Mesothelial cell of epicardium (in vitro differentiated cells): ENCODE results near the gene ZNF30. TPM values are rescaled to one million over a fixed set of nuclear protein-coding genes. Genes with fewer than 3 reads are reported as not detected.
"Not testable (repeated sequence)": the region's sequence is repeated elsewhere in the genome, so short reads cannot be mapped to it uniquely, and the experiment has no call there.

ENCODE experiments used
- DNase-seq, 2 experiments: peaks; one replicate each; pipeline ENCODE4 v3.0.0; 2021; ENCODE audit warnings: low spot score in 2 of 2; ENCODE audit not compliant: unreplicated experiment in 2 of 2
- H3K27ac Mint-ChIP-seq: 2 replicates; pipeline ENCODE4 v1.8.0; 2021; ENCODE audit warnings: mixed read lengths
- H3K27me3 Mint-ChIP-seq: 2 replicates; pipeline ENCODE4 v1.8.0; 2021; ENCODE audit warnings: low read depth, mixed read lengths
- H3K36me3 Mint-ChIP-seq: 2 replicates; pipeline ENCODE4 v1.8.0; 2021; ENCODE audit warnings: mixed read lengths
- H3K4me1 Mint-ChIP-seq: 2 replicates; pipeline ENCODE4 v1.8.0; 2021; ENCODE audit warnings: mixed read lengths
- H3K4me3 Mint-ChIP-seq: 2 replicates; pipeline ENCODE4 v1.8.0; 2021; ENCODE audit warnings: mild to moderate bottlenecking, moderate library complexity, mixed read lengths
- H3K9me3 Mint-ChIP-seq: 2 replicates; pipeline ENCODE4 v1.8.0; 2021; ENCODE audit warnings: mixed read lengths
- total RNA-seq: library from RNA; stranded (reverse); gene quantifications from 3 replicates; pipeline ENCODE4 v1.2.1, GENCODE V29; 2021
- TF ChIP-seq, protein P1 (sequence below): fragments of 200-600 bp; sonication (generic); IDR thresholded peaks from one replicate; pipeline ENCODE4 v1.5.0; 2021; ENCODE audit warnings: antibody characterized with exemption; ENCODE audit not compliant: unreplicated experiment

Gene ZNF30
- total RNA-seq, 1 donor from 2014 or later: 5.8 TPM

DNA sequence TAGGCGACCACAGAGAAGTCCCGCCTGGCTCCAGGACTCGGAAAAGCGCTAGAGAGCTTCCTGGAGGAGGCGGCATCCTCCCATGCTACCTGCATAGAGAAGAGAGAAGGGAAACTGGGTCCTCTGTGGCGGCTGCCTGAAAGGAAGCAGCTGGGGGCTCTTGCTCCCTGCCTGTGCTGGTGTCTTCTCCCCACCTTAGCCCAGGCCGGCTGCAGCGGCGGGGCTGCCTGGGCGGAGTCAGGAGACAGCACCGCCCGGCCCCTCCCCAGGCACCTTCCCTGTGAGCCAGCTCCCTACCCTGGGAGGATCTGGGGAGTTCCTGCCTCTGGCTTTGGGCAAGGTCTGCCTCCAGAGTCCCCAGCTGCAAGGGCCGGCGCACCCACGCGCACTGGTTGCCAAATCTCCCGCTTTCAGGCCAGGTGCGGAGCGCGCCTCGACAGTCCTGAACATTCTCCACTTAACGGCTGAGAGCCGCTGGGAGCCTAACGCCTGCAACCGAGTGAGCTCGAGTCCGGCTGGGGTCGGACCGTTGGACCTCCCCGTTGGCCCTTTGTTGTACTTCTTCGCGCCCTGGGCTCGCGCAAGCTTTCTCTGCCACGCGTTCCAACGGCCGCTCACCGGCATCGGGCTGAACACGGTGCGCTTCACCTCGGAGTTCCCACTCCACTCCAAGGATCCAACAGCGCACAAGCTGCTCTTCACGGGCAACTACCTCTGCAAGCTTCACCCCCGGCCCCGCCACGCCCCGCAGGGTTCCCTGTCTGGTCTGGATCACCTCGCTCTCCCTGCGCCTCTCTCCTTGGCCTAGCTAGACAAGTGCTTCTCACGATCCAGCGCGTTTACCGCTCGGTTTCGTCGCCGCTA is 21.8 kb upstream of the ZNF30 start:
- no peak for DNase-seq
- no peak overlapping the region for H3K27ac Mint-ChIP-seq
- H3K27me3 Mint-ChIP-seq: peaks cover 71% of the 10 kb centered on the region
- TF ChIP-seq, protein P1, sequence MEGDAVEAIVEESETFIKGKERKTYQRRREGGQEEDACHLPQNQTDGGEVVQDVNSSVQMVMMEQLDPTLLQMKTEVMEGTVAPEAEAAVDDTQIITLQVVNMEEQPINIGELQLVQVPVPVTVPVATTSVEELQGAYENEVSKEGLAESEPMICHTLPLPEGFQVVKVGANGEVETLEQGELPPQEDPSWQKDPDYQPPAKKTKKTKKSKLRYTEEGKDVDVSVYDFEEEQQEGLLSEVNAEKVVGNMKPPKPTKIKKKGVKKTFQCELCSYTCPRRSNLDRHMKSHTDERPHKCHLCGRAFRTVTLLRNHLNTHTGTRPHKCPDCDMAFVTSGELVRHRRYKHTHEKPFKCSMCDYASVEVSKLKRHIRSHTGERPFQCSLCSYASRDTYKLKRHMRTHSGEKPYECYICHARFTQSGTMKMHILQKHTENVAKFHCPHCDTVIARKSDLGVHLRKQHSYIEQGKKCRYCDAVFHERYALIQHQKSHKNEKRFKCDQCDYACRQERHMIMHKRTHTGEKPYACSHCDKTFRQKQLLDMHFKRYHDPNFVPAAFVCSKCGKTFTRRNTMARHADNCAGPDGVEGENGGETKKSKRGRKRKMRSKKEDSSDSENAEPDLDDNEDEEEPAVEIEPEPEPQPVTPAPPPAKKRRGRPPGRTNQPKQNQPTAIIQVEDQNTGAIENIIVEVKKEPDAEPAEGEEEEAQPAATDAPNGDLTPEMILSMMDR: no peak
- no peaks in the 10 kb centered on the region for H3K36me3 Mint-ChIP-seq
- no peaks in the 10 kb centered on the region for H3K9me3 Mint-ChIP-seq
- H3K4me1 Mint-ChIP-seq: no peaks in the 10 kb centered on the region
- no peak overlapping the region for H3K4me3 Mint-ChIP-seq

- peaks cover 28% of the 10 kb centered on the region for H3K27me3 Mint-ChIP-seq
- H3K4me1 Mint-ChIP-seq: no peaks in the 10 kb centered on the region
- DNase-seq: no peak
- TF ChIP-seq, protein P1: no peak
- H3K27ac Mint-ChIP-seq: no peak overlapping the region
- no peak overlapping the region for H3K4me3 Mint-ChIP-seq
- H3K36me3 Mint-ChIP-seq: no peaks in the 10 kb centered on the region
- H3K9me3 Mint-ChIP-seq: peaks cover 13% of the 10 kb centered on the region
Observed at GRCh38 chr19:34910770-34911169, 15.9 kb upstream of the ZNF30 start.

- H3K27ac Mint-ChIP-seq, DNase-seq, H3K36me3 Mint-ChIP-seq, H3K4me1 Mint-ChIP-seq, H3K4me3 Mint-ChIP-seq, H3K27me3 Mint-ChIP-seq: not testable (repeated sequence)
- H3K9me3 Mint-ChIP-seq: peaks cover 58% of the 10 kb centered on the region
Observed at GRCh38 chr19:34917144-34917543, 9.6 kb upstream of the ZNF30 start.

DNA sequence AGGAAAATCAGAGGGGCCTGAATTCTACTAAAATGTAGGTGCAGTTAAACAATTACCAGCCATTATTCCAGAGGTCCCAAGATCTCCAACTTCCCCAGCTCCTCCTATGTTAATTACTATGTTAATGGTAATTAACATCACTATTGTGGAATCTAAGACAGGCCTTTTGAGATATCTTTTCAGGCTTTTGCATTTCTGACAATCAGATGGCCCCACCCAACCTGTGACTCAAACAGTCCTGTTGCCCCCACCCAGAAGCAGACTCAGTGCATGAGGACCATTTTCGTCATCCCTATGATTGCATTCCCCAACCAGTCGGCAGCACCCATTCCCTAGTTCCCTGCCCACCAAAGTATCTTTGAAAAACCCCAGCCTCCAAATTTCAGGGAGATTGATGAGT is 8.5 kb upstream of the ZNF30 start:
- no peaks in the 10 kb centered on the region for H3K4me1 Mint-ChIP-seq
- H3K27me3 Mint-ChIP-seq: no peaks in the 10 kb centered on the region
- no peak overlapping the region for H3K4me3 Mint-ChIP-seq
- peaks cover 57% of the 10 kb centered on the region for H3K9me3 Mint-ChIP-seq
- H3K27ac Mint-ChIP-seq: no peak overlapping the region
- TF ChIP-seq, protein P1: no peak
- no peak for DNase-seq
- H3K36me3 Mint-ChIP-seq: no peaks in the 10 kb centered on the region

- H3K27ac Mint-ChIP-seq, H3K36me3 Mint-ChIP-seq, H3K4me1 Mint-ChIP-seq, H3K4me3 Mint-ChIP-seq, DNase-seq, H3K27me3 Mint-ChIP-seq: not testable (repeated sequence)
- peaks cover 67% of the 10 kb centered on the region for H3K9me3 Mint-ChIP-seq
Observed at GRCh38 chr19:34920090-34920786, 6.5 kb upstream of the ZNF30 start.

DNA sequence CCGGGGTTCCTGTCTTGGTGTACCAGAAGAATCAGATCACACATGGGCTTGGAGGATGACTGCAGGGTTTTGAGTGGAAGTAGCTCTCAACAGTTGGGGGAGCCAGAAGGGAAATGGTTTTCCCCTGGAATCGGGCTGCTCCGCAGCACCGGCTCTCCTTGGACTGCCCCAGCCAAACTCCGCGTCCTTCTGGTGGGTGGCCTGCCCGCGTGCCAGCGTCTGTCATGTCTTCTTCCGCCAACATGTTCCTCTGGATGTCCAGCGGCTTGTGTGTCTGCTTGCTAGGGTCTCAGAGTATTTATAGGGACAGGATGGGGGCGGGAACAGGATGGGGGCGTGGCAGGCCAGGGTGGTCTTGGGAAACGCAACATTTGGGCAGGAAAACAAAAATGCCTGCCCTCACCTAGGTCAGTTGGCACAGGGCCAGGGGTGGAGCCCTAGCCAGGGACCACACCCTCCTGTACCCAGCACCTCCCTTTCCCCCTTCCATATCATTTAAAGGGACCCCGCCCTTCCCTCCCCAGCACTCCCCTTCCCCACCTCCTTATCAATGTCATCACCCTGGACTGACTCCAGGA is 1.3 kb upstream of the ZNF30 start:
- TF ChIP-seq, protein P1: no peak
- DNase-seq: no peak
- Mint-ChIP-seq H3K9me3 (peaks cover 29% of the 10 kb centered on the region), H3K27me3 (peaks cover 2% of the 10 kb centered on the region), H3K36me3 (peaks cover 6% of the 10 kb centered on the region), H3K4me1 (peaks cover 12% of the 10 kb centered on the region), H3K27ac (no peak overlapping the region), H3K4me3 (no peak overlapping the region)
